GM19351 (cell line): Measurements from ENCODE around the gene KLHL1.
"Not testable (repeated sequence)": the region's sequence is repeated elsewhere in the genome, so short reads cannot be mapped to it uniquely, and the experiment has no call there.

Experiments
- ATAC-seq: cut with Tn5 transposase; IDR thresholded peaks from one replicate; pipeline ENCODE4 v1.9.1; 2021; ENCODE audit warnings: mild to moderate bottlenecking, moderate library complexity; ENCODE audit not compliant: unreplicated experiment

Gene KLHL1, protein sequence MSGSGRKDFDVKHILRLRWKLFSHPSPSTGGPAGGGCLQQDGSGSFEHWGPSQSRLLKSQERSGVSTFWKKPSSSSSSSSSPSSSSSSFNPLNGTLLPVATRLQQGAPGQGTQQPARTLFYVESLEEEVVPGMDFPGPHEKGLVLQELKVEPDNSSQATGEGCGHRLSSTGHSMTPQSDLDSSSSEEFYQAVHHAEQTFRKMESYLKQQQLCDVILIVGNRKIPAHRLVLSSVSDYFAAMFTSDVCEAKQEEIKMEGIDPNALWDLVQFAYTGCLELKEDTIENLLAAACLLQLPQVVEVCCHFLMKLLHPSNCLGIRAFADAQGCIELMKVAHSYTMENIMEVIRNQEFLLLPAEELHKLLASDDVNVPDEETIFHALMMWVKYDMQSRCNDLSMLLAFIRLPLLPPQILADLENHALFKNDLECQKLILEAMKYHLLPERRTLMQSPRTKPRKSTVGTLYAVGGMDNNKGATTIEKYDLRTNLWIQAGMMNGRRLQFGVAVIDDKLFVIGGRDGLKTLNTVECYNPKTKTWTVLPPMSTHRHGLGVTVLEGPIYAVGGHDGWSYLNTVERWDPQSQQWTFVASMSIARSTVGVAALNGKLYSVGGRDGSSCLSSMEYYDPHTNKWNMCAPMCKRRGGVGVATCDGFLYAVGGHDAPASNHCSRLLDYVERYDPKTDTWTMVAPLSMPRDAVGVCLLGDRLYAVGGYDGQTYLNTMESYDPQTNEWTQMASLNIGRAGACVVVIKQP

DNA sequence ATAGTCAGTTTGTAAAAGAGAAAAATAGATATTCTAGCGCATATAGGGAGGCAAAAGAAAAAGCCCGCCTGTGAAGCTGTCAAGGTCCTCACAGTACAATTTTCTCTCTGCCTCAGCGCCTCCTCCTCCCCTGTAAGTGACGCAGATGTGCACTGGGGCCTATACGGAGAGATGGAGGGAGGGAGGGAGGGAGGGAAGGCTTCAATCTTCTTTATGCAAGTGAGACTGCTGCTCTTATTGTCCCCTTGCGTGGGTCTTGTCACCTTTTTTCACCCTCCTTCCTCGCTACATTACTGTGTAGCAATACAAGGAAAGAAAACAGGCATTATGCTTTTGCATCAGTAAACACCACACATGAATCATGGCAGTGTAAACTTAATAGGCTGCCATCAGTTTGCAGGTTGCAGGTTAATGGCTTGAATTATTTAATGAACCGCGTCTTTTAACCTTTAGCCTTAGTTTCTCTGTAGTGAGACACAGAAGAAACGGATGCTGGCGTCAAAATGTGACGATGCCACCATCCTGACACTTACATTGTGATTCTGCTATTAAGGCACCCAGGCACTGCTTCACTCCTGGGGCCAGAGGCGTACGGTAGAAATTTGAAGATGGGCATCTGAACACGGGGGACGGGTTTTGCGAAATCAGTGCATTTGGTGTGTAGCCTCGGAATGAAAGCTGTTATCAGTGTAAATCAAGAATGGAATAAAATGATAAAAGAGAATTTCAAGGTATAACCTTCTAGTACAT lies at the start of gene KLHL1:
TSS of gene KLHL1 (minus strand) at position 97 of the 750 bp plus-strand sequence. CDS start 753 bp downstream, outside the sequence.
- ATAC-seq: no peak

DNA sequence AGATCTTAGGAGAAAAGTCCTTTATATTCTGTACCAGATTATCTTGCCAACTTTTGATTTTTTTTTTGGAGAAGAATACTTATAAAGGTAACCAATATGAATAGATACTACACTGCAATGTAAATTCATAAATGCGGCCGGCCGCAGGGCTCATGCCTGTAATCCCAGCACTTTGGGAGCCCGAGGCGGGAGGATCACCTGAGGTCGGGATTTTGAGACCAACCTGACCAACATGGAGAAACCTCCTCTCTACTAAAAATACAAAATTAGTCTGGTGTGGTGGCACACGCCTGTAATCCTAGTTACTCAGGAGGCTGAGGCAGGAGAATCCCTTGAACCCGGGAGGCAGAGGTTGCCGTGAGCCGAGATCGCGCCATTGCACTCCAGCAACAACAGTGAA lies 34.4 kb upstream of the KLHL1 start:
- ATAC-seq: not testable (repeated sequence)

DNA sequence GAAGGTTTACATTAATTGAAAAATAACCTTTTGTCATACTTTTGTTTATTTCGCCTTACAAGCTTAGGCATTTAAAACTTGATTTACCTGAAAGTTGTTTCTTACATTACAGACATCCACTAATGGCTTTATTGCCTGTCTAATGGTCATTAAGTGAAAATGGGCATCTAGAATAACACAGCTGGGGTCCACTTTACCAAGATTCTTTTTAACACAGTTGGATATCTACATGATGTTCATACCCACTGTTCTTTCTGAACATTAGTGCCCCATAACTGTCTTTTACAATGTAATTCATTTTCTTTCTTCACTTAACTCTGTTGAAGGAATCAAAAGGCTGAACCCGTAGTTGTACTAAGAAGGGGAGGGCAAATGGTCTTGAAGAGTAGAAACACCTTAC lies 19.8 kb upstream of the KLHL1 start:
- no peak for ATAC-seq

DNA sequence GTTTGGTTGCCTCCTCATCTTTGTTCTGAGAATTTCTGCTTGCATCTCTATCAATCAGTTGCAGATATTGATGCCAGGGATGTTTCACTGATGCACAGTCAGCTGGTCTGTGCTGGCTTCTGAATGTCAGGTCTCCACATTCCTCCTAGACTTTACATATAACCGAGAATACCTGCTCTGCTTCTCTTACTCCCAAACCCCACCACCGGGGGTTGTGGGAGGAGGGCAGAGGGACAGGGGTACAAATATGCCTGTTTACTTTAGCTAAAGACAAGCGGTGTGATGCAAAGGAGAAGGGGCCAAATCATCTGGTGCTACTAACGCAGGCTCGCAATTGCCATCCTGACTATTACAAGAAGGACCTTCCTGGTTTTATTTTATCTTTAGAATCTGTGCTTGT lies 17.4 kb upstream of the KLHL1 start:
- no peak for ATAC-seq

DNA sequence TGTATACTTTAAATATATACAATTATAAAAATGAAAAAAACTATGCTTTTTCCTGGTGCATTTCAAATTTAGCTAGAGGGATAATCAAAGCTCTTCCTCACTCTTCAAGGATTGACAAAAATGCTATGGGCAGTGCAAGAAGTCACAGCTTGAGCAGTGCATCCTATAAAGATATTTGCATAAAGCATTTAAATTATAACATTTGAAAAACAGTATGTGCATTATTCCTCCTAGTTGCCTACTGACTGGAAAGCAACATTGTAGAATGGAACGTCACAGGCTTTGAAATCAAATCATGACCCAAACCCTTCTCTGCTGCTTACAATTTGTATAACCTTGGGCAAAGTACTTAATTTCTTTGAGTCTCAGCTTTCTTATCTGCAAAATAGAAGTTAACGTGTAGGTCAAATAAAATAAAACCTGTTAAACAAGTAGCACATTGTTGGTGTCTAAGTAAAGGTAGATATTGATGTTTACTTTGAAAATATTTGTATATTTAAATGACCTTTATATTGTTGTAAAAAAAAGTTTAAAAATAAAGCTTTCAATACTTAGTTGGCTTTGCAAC lies 9.2 kb upstream of the KLHL1 start:
- ATAC-seq: no peak

DNA sequence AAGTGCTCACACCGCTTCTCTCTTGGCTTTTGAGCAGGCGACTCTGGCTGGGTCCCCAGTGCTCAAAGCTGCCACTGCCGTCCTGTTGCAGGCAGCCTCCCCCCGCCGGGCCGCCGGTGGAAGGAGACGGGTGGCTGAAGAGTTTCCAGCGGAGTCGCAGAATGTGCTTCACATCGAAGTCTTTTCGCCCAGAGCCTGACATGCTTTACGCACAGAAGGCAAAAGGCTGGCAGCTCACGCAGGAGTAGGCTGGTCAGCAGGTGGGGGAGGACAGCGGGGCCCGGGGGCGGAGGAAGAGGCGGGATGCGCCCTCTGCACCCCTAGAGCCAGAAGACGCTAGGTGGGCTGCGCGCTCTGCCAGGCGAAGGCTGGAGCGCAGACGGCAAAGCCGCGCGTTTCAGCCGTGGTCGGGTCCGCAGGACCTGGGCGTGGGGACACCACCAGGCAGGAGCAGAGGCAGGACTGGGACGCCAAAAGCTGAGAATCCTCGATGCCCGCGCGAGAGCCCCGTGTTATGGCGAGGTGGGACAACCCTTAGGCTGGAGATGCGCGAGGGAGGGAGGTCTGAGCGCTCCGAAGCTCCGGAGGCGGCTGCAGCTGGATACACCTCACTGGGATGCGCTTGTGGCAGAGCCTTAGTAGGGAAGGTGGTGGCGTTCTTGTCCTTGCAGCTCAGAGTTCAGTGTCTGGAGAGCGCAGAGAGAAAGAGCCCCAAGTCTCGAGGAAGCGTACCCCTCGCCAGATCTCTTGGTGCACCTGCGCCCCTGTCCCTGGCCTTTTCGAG lies 562 bp downstream of the KLHL1 start, which contains the start of gene ATXN8OS:
TSS of gene ATXN8OS (plus strand) at position 329 of the 784 bp plus-strand sequence.
- ATAC-seq: no peak

DNA sequence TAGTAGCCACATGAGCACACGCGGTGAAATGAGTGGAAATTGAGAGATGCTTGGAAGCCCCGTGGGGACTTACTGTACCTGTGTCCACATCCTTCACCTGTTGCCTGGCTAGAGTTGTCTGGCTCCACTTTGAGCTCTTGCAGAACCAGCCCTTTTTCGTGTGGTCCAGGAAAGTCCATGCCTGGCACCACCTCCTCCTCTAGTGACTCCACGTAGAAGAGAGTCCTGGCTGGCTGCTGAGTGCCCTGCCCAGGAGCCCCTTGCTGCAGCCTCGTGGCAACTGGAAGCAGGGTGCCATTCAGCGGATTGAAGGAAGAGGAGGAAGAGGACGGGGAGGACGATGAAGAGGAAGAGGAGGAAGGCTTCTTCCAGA lies 1.1 kb downstream of the KLHL1 start:
- ATAC-seq: no peak

DNA sequence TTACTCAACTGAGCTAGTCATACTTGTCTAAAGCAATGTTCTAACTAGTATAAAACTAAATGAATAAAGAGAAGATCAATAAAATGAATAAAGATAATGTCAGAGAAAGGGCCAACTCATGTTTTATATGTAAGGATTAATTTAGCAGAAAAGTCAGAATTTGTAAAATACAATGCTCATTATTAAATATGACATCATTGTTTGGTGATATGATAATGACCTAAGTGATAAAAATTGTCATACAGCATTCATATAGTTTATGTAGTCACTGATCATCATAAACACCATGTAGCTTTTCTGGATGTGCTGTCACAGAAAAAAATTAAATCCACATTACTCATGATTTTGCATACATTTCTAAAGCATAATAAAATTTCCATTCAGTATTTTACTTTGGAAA lies 3.8 kb downstream of the KLHL1 start:
- ATAC-seq: no peak

DNA sequence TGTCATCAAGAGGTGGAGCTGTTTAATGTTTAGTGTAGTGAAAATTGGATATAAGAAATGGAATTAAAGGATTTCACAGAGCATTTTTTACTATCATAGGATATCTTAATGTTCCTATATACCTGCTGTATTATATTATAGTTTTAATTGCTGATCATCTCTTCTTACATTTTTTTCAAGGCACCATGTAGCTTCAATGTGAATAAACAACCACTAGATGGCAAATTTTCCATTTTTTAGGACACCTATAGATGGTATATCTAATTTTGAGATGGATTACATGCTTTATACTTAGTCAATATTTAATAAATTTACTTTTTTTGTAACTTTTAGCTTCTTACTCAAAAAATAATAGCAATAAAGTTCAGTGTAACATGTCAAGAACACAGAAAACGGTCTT lies 9.6 kb downstream of the KLHL1 start:
- no peak for ATAC-seq

DNA sequence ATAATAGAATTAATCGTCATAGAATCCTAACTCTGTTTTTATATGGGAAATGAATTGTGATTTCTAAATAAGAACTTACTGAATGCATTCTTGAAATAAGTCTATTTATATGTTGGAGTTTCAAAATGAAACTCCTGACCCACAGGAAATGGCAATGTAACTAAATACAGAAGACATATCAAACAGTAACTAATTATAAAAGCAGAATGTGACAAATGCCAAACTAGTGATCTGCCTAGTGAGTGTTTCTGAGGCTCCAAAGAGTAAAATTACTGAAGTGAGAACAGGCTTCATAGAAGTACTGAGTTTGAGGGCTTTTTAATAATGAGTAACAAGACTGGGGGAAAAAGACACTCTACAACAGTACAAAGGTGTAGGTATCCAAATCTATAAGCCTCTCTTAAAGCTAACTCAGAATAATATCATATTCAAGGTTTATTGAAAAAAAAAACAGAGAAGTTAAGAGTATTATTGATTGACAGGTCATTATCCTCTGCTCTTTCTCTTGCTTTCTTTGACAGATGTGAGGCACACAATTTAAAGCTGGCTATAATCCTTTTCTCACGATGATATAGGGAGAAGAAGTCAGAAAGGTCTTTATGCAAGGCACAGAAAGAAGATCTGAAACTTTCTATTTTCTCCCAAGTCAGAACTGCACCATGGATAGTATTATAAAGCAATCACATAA lies 18.1 kb downstream of the KLHL1 start:
- no peak for ATAC-seq

DNA sequence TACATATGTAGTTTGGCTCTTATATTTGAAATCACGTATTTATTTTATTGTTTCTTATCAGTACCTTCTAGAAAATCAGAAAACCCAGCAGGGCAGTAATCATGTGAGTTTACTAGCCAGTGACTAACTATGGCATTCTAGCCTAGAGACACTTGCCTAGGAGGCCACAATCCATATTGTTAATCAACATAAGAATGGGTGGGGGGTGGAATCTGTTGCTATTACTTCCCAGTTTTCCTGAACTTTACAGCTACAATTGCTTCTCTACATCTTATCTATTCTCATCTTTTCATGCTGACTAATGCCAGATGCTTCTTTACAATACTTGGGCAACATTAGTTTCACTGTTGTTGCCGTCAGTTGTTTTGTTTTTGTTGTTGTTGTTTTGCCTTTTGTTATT lies 19.3 kb downstream of the KLHL1 start:
- ATAC-seq: no peak

DNA sequence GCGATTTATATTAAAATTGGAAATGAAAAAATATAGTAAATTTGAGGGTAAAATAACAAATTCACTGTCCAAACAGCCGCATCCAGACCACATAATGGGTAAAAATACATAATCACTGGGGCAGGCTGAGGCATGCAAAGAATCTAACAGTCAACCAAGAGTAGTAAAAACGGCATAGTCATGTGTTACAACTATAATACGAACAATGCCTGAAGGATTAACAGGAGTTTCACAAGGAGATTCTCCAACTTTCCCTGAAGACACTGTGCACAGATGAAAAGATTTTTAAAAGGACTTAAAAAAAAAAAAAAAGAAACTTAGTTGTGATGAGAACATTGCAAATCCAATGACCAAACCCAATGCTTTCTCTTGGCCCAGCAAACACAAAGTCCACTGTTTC lies 21.0 kb downstream of the KLHL1 start:
- no peak for ATAC-seq

DNA sequence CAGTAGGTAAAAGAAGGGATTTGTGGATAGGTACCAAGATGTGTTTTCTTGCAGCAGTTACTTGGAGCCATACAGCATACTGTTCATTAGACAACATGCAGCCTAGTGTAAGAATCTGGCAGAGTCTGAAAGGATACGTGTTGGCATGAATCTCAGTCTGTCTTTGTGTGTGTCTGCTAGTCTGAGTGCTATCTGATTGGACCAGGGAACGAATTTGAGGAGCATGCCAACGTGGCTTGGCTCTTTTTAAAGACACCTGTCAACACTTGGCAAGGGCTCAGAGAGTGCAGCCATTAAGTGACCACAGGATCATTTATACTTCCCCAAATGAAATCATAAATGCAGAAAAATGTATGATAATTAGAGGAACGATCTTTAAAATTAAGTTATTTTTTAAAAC lies 28.2 kb downstream of the KLHL1 start:
- ATAC-seq: no peak

DNA sequence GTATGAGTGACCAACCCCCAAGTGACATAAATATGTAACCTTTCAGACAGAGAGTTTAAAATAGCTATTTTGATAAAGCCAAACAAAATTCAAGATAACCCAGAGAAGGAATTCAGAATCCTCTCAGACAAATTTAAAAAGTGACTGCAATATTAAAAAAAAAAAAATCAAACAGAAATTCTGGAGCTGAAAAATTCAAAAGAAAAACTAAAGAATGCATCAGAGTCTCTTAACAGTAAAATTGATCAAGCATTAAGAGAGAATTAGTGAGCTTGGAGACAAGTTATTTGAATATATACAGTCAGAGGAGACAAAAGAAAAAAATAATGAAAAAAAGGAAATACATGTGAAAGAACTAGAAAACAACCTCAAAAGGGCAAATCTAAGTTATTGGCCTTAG lies 53.7 kb downstream of the KLHL1 start:
- no peak for ATAC-seq

DNA sequence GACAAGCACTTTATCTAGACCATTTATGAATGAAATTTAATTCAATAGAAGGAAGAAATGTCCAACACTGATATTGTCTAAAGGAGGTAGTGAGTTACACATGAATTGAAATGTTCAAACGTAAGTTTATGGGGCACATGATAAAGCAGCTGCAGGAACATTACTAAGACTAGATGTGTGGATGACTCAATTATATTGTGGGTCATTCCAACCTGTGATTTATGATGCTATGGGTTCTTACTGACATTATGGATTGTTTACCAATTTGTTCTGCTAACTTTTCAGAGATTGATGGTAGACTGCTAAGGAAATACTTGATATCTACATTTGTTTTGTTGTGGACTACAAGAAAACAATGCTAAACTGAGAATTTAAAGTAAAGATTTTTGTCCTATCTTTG lies 56.7 kb downstream of the KLHL1 start:
- no peak for ATAC-seq

DNA sequence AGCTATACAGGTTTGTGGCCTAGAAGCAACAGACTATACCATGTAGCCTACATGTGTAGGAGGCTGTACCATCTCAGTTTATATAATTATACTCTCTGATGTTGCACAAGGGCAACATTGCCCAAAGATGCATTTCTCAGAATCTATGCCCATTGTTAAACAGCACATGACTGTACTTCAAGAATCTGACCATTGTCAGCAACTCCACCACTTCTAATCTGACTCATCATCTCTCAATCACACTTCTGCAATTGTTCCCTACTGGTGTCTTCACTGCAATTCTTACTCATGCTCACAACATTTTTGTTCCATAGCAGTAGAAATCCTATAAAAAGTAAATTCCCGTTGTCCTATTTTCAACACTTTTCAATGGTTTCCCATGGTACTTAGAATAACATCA lies 64.6 kb downstream of the KLHL1 start:
- ATAC-seq: no peak

DNA sequence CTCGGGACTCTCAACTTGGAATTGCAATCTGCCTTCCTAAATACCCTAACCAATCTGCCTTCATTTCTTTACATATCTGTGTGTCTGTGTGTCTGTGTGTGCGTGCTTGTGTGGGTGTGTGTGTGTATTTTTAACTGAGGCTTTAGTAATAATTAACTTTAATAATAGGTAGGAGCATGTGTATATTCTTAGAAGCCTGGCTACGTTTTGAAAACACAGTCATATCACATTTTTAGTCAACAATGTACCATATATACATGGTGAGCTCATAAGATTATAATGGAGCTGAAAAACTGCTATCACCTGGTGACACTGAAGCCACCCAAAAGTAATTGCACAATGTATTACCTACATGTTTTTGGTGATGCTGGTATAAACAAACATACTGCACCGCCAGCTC lies 66.1 kb downstream of the KLHL1 start:
- no peak for ATAC-seq

DNA sequence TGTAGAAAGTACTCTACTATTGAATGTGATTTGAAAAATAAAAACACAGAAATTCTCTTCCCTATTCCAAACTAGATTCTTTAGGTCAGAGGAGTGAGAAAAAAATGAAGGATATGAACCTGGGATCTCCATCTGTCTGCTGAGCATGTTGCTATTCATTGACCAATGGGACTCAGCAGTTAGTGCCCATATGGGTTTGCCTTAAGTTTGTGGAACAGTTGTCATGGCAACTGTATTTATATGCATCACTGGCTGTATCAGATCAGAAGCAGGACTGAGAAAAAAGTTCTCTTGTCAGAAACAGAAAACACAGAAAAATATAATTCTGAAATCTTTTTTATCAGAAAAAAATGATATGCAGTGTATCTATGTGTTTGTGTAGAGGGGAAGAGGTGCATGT lies 74.0 kb downstream of the KLHL1 start:
- ATAC-seq: no peak

DNA sequence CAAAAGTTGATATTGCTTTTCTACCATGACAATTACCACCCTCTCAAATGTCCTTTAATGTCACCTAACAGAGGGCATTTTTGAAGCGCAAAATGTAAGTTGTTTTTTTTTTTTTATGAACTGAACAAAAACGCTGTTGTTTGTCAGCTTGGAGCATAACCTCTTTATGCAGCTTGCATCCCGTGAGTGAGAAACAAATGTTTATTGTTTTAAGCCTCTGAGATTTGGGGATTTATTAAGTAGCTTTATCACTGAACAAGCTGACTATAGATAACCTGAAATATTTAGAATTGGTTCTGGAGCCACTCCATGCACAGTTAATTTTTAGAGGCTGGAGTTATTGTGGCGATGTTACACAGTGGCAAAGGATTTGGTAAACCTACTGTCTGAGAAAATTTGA lies 80.7 kb downstream of the KLHL1 start:
- no peak for ATAC-seq

DNA sequence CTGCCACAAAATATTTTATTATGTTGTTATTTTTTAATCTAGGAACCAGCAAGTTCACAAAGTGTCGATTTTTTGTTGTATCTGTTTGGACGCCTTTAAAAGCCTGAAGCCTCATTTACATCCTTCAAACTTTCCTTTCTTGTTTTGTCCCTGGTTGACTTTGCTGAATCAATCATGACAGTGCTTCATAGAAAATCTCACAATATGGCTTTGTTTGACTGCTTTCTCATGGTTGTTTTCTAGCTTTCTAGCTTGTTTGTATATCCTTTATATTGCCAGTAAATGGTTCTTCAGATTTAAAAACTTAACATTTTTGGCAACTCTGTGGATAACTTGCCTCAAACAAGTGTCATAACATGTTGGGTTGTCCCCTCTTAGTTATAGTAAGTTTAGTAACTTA lies 84.7 kb downstream of the KLHL1 start:
- ATAC-seq: no peak
